SK-N-SH treated with all-trans-retinoic acid at 6 μM for 48 hours (cell line): ENCODE measurements around the gene GIMAP1.

ENCODE experiments used
- ATAC-seq: fragments of 200-7000 bp; cut with Tn5 transposase; 3 replicates; pipeline ENCODE4 v1.9.1; 2020; ENCODE audit warnings: mild to moderate bottlenecking, moderate library complexity
- ARNTL ChIP-seq: fragments of 450-650 bp; formaldehyde crosslinking; IDR thresholded peaks from 2 replicates; pipeline ENCODE4 v1.5.0; 2020; ENCODE audit warnings: low read depth, mild to moderate bottlenecking, moderate library complexity, borderline replicate concordance
- ESRRG ChIP-seq: fragments of 250-450 bp; sonication (Bioruptor Pico); IDR thresholded peaks from 2 replicates; pipeline ENCODE4 v1.6.1; 2021; ENCODE audit warnings: mild to moderate bottlenecking
- GLIS3 ChIP-seq: fragments of 250-450 bp; sonication (Bioruptor Pico); IDR thresholded peaks from 2 replicates; pipeline ENCODE4 v1.5.0; 2020; ENCODE audit warnings: mild to moderate bottlenecking, moderate library complexity
- ISL1 ChIP-seq: fragments of 250-450 bp; sonication (Bioruptor Pico); IDR thresholded peaks from 2 replicates; pipeline ENCODE4 v2.1.2; 2022; ENCODE audit warnings: mild to moderate bottlenecking, moderate library complexity
- OSR1 ChIP-seq: fragments of 250-450 bp; sonication (Bioruptor Pico); IDR thresholded peaks from 2 replicates; pipeline ENCODE4 v1.8.0; 2022; ENCODE audit warnings: moderate library complexity, mild to moderate bottlenecking, inconsistent platforms
- PPARA ChIP-seq: fragments of 250-450 bp; sonication (Bioruptor Pico); IDR thresholded peaks from 2 replicates; pipeline ENCODE4 v1.5.0; 2020; ENCODE audit warnings: mild to moderate bottlenecking, borderline replicate concordance
- SNAI2 ChIP-seq: fragments of 250-450 bp; sonication (Bioruptor Pico); IDR thresholded peaks from 2 replicates; pipeline ENCODE4 v1.5.0; 2020; ENCODE audit warnings: mild to moderate bottlenecking, moderate library complexity
- TCF4 ChIP-seq: fragments of 250-450 bp; sonication (Bioruptor Pico); IDR thresholded peaks from 2 replicates; pipeline ENCODE4 v1.8.0; 2021; ENCODE audit warnings: mild to moderate bottlenecking, moderate library complexity, borderline replicate concordance
- TOX ChIP-seq: fragments of 250-450 bp; sonication (Bioruptor Pico); IDR thresholded peaks from 2 replicates; pipeline ENCODE4 v1.8.0; 2021; ENCODE audit warnings: mild to moderate bottlenecking, moderate library complexity, borderline replicate concordance
- ZC3H10 ChIP-seq: fragments of 250-450 bp; sonication (Bioruptor Pico); IDR thresholded peaks from 2 replicates; pipeline ENCODE4 v1.5.1; 2021; ENCODE audit warnings: mild to moderate bottlenecking, moderate library complexity
- ZFP3 ChIP-seq: fragments of 250-450 bp; sonication (Bioruptor Pico); IDR thresholded peaks from 2 replicates; pipeline ENCODE4 v1.5.0; 2020; ENCODE audit warnings: mild to moderate bottlenecking, moderate library complexity
- ZFP30 ChIP-seq: fragments of 450-650 bp; formaldehyde crosslinking; IDR thresholded peaks from 2 replicates; pipeline ENCODE4 v1.5.0; 2022; ENCODE audit warnings: mild to moderate bottlenecking, moderate library complexity
- ZNF565 ChIP-seq: fragments of 450-650 bp; formaldehyde crosslinking; conservative IDR thresholded peaks from 2 replicates; pipeline ENCODE4 v1.5.0; 2020; ENCODE audit warnings: low read depth, mild to moderate bottlenecking, moderate library complexity
- ZNF70 ChIP-seq: fragments of 450-650 bp; formaldehyde crosslinking; IDR thresholded peaks from 2 replicates; pipeline ENCODE4 v1.5.0; 2020; ENCODE audit warnings: mild to moderate bottlenecking, moderate library complexity
- ZNF8 ChIP-seq: fragments of 450-650 bp; formaldehyde crosslinking; IDR thresholded peaks from 2 replicates; pipeline ENCODE4 v1.5.0; 2020; ENCODE audit warnings: mild to moderate bottlenecking, moderate library complexity
- TF ChIP-seq, protein P1 (sequence below): fragments of 250-450 bp; sonication (Bioruptor Pico); IDR thresholded peaks from 2 replicates; pipeline ENCODE4 v1.8.0; 2020; ENCODE audit warnings: mild to moderate bottlenecking, moderate library complexity, borderline replicate concordance
- TF ChIP-seq, protein P2 (sequence below): fragments of 250-450 bp; sonication (Bioruptor Pico); IDR thresholded peaks from 2 replicates; pipeline ENCODE4 v1.5.1; 2021; ENCODE audit warnings: mild to moderate bottlenecking, moderate library complexity
- TF ChIP-seq, protein P3 (sequence below): fragments of 250-450 bp; sonication (Bioruptor Pico); IDR thresholded peaks from 2 replicates; pipeline ENCODE4 v1.5.1; 2020; ENCODE audit warnings: low read depth, mild to moderate bottlenecking, moderate library complexity
- TF ChIP-seq, protein P4 (sequence below): fragments of 250-450 bp; sonication (Bioruptor Pico); IDR thresholded peaks from 2 replicates; pipeline ENCODE4 v1.5.0; 2020; ENCODE audit warnings: mild to moderate bottlenecking, moderate library complexity
- TF ChIP-seq, protein P5 (sequence below): fragments of 250-450 bp; sonication (Bioruptor Pico); IDR thresholded peaks from 2 replicates; pipeline ENCODE4 v1.8.0; 2021; ENCODE audit warnings: low read depth, mild to moderate bottlenecking, moderate library complexity, borderline replicate concordance

Gene GIMAP1

DNA sequence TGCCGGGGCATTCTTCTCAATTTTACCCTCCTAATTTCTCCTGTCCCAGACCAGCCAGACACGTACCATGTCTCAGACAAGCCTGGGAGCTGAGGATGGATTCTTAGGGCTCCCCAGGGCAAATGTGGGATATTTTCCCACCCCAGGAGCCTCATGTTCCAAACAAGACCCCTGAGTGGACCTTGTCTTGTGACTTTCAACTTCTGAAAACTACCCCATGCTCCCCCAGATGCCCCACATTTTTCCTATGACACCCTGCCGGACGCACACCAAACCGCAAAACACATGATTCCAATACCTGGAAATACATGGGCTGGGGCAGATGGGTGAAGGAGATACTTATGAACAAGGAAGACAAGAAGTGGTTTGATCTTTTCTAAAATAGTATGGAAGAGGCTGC lies 21.7 kb downstream of the GIMAP1 start:
- no peak for ATAC-seq
- TF ChIP-seq, protein P1, sequence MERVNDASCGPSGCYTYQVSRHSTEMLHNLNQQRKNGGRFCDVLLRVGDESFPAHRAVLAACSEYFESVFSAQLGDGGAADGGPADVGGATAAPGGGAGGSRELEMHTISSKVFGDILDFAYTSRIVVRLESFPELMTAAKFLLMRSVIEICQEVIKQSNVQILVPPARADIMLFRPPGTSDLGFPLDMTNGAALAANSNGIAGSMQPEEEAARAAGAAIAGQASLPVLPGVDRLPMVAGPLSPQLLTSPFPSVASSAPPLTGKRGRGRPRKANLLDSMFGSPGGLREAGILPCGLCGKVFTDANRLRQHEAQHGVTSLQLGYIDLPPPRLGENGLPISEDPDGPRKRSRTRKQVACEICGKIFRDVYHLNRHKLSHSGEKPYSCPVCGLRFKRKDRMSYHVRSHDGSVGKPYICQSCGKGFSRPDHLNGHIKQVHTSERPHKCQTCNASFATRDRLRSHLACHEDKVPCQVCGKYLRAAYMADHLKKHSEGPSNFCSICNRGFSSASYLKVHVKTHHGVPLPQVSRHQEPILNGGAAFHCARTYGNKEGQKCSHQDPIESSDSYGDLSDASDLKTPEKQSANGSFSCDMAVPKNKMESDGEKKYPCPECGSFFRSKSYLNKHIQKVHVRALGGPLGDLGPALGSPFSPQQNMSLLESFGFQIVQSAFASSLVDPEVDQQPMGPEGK: no peak
- no peak for TF ChIP-seq ISL1 (CRISPR knock-in tag)
- TF ChIP-seq, protein P2, sequence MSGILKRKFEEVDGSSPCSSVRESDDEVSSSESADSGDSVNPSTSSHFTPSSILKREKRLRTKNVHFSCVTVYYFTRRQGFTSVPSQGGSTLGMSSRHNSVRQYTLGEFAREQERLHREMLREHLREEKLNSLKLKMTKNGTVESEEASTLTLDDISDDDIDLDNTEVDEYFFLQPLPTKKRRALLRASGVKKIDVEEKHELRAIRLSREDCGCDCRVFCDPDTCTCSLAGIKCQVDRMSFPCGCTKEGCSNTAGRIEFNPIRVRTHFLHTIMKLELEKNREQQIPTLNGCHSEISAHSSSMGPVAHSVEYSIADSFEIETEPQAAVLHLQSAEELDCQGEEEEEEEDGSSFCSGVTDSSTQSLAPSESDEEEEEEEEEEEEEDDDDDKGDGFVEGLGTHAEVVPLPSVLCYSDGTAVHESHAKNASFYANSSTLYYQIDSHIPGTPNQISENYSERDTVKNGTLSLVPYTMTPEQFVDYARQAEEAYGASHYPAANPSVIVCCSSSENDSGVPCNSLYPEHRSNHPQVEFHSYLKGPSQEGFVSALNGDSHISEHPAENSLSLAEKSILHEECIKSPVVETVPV (CRISPR knock-in tag): no peak
- no peak for TF ChIP-seq TOX (CRISPR knock-in tag)
- TF ChIP-seq, protein P3, sequence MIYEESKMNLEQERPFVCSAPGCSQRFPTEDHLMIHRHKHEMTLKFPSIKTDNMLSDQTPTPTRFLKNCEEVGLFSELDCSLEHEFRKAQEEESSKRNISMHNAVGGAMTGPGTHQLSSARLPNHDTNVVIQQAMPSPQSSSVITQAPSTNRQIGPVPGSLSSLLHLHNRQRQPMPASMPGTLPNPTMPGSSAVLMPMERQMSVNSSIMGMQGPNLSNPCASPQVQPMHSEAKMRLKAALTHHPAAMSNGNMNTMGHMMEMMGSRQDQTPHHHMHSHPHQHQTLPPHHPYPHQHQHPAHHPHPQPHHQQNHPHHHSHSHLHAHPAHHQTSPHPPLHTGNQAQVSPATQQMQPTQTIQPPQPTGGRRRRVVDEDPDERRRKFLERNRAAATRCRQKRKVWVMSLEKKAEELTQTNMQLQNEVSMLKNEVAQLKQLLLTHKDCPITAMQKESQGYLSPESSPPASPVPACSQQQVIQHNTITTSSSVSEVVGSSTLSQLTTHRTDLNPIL (CRISPR knock-in tag): no peak
- TF ChIP-seq ZFP3 (CRISPR knock-in tag): no peak
- TF ChIP-seq PPARA (CRISPR knock-in tag): no peak
- TF ChIP-seq ESRRG (CRISPR knock-in tag): no peak

DNA sequence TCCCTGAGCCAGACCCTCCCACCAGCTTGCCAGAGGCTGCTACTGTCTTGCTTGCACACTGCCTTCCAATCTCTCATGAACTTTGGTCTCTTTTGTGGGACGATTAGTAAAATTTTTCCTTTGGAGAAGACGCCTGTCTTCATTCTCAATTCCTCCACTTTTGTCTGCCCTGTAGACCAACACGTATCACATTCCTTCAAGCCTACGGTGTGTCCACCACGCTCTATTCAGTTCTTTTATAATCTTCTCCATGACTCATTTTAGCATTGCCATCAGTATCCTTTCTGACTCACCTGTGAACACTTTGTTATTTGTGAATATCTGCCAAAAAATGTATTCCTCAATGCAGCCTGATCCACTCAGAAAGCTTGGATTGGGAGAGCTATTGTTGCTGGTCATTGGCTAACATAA lies 22.2 kb downstream of the GIMAP1 start:
- TF ChIP-seq ZNF8 (CRISPR knock-in tag): no peak
- ATAC-seq: no peak

DNA sequence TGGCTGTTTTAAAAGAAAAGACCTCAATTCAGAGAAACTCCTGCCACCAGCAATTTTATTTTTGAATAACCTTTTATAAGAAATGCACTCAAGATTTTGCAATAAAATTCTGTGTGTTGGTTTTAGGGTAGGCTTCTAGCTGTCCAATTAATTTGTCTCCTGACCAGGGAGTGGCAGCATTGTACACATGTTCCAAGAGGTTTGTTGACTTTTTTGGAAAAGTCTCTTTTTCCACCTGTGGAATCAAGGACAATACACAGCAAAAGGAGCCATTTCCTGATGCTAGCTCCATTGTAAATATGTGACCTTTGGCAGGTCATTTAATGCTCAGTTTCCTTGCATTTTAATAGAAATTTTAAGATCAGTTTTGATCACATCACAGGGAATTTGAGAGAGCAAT lies 22.6 kb downstream of the GIMAP1 start:
- no peak for ATAC-seq
- TF ChIP-seq OSR1 (CRISPR knock-in tag) (no peak), PPARA (CRISPR knock-in tag) (peak; percentile 17; the same call in 1 of the 2 replicates)

DNA sequence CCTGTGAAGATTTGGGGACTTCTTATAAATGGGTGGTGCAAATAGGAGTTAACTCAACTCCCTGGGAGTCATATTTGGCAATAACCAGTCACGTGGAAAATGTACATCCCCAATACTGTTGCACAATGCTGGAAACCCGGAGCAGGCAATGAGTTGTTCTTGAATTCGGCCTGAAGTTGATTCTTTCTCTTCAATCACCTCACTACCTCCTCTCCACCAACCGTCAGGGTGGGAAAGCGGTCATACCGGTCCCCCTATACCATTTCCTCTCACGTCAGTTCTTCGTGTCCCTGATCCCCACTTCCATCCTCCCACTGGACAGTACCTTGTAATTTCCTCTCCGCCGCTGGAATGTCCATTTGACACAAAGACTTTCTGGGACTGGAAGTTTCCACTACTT lies 23.6 kb downstream of the GIMAP1 start:
- TF ChIP-seq ZNF8 (CRISPR knock-in tag): no peak
- TF ChIP-seq ZNF565 (CRISPR knock-in tag): no peak
- TF ChIP-seq ZFP30: no peak
- no peak for TF ChIP-seq SNAI2
- TF ChIP-seq GLIS3 (CRISPR knock-in tag): no peak
- no peak for TF ChIP-seq ISL1 (CRISPR knock-in tag)
- TF ChIP-seq, protein P2 (CRISPR knock-in tag): no peak
- TF ChIP-seq, protein P4, sequence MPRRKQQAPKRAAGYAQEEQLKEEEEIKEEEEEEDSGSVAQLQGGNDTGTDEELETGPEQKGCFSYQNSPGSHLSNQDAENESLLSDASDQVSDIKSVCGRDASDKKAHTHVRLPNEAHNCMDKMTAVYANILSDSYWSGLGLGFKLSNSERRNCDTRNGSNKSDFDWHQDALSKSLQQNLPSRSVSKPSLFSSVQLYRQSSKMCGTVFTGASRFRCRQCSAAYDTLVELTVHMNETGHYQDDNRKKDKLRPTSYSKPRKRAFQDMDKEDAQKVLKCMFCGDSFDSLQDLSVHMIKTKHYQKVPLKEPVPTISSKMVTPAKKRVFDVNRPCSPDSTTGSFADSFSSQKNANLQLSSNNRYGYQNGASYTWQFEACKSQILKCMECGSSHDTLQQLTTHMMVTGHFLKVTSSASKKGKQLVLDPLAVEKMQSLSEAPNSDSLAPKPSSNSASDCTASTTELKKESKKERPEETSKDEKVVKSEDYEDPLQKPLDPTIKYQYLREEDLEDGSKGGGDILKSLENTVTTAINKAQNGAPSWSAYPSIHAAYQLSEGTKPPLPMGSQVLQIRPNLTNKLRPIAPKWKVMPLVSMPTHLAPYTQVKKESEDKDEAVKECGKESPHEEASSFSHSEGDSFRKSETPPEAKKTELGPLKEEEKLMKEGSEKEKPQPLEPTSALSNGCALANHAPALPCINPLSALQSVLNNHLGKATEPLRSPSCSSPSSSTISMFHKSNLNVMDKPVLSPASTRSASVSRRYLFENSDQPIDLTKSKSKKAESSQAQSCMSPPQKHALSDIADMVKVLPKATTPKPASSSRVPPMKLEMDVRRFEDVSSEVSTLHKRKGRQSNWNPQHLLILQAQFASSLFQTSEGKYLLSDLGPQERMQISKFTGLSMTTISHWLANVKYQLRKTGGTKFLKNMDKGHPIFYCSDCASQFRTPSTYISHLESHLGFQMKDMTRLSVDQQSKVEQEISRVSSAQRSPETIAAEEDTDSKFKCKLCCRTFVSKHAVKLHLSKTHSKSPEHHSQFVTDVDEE (CRISPR knock-in tag): no peak
- TF ChIP-seq ZNF70 (CRISPR knock-in tag): no peak
- TF ChIP-seq, protein P3 (CRISPR knock-in tag): no peak
- TF ChIP-seq PPARA (CRISPR knock-in tag): no peak
- TF ChIP-seq, protein P1: no peak
- TF ChIP-seq, protein P5, sequence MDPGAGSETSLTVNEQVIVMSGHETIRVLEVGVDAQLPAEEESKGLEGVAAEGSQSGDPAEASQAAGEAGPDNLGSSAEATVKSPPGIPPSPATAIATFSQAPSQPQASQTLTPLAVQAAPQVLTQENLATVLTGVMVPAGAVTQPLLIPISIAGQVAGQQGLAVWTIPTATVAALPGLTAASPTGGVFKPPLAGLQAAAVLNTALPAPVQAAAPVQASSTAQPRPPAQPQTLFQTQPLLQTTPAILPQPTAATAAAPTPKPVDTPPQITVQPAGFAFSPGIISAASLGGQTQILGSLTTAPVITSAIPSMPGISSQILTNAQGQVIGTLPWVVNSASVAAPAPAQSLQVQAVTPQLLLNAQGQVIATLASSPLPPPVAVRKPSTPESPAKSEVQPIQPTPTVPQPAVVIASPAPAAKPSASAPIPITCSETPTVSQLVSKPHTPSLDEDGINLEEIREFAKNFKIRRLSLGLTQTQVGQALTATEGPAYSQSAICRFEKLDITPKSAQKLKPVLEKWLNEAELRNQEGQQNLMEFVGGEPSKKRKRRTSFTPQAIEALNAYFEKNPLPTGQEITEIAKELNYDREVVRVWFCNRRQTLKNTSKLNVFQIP: no peak
- no peak for TF ChIP-seq TCF4 (CRISPR knock-in tag)
- TF ChIP-seq ZFP3 (CRISPR knock-in tag): no peak
- no peak for TF ChIP-seq ZC3H10 (CRISPR knock-in tag)
- no peak for TF ChIP-seq ARNTL
- no peak for TF ChIP-seq TOX (CRISPR knock-in tag)
- no peak for ATAC-seq
